Measurements from ENCODE around the gene TMC3.

The TMC3 gene

DNA sequence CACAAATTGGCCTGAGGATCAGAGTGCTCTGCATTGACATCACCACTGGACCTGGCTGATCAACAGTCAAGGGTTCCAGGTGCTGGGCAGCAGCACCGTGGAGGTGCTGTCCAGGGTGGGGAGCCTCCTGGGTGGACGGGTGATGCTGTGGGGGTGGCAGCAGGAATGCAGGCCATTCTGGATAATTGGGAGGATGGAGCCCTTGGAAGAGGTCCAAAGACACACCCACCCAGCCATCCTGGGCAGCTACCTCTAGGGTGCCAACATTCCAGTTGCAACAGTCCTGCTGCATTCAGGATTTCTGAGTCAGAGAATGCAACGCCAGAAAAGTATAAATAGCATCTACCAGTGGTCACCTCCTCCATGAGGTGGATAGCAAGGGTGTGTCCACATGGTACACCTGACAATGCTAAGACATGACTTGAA, 76.9 kb downstream of the TMC3 start:
- DNase-seq = no peak

DNA sequence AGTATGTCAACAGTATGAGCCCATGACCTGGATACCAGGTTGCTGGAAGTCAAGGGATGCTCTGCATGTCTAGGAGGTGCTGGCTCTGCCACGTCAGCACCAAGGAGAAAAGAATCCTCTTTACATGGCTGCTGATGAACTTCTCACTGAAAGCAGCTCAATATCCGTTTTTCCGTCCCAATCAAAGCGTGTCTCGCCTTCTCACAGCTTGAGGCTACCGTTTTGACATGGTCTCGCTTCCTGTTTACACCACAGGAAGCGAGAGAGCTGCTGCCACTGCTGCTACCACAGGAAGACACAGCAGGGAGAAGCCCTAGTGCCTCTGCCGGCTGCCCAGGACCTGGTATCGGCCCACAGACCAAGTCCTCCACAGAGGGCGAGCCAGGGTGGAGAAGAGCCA, 77.3 kb downstream of the TMC3 start:
- no peak for DNase-seq

GRCh38 chr15:81296186-81296585, 77.8 kb downstream of the TMC3 start:
- no peak for DNase-seq

- DNase-seq = no peak
Observed at GRCh38 chr15:81295486-81296121, 78.4 kb downstream of the TMC3 start.

DNA sequence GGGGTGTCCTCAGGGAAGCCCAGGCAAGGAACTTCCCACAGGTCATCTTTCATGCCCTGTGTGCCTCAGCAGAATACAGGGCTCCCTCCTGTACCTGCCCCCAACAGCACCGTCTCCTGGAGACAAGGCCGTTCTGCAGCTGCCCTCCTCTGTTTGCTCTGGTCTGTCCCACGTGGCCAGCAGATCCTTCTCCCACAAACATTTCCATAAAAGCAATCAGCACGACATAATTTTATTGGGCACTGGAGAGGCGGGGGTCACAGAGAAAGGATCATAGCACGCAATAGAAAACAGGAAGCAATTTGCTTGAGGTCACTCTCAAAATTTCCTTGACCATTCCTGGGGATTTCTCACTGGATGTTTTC, 79.5 kb downstream of the TMC3 start:
- DNase-seq = no peak

- DNase-seq = no peak
Observed at GRCh38 chr15:81293728-81294515, 80.1 kb downstream of the TMC3 start.

GRCh38 chr15:81292523-81293001, 81.5 kb downstream of the TMC3 start:
- DNase-seq = no peak

DNA sequence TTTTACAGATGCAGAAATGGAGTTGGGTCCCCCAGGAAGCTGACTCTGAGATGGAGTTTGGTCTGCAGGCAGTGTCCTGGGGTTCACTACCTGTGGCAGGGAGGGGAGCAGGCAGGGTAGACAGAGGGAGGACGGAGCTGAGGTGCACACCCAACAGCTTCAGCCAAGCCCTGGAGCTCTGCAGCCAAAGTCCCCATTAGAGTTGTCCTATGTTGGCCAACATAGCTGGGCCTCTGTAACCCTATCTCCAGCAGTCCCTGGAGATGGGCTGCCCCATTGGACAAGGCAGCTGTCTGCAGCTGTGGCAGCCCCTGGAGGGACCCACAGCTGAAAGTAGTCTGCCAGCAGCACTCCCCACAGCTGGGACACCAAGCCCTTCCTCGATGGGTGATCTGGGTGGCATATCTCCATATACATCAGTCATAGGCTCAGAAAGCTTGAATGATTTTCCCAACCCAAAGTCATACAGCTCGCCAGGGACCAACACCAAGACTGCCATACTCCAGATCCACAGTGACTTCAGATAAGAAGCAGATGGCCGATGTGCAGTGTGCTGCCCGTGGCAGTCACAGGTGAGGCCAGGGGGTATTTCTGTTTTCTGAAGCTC, 82.0 kb downstream of the TMC3 start:
- DNase-seq = no peak

GRCh38 chr15:81289910-81290309, 84.1 kb downstream of the TMC3 start:
- DNase-seq = no peak

DNA sequence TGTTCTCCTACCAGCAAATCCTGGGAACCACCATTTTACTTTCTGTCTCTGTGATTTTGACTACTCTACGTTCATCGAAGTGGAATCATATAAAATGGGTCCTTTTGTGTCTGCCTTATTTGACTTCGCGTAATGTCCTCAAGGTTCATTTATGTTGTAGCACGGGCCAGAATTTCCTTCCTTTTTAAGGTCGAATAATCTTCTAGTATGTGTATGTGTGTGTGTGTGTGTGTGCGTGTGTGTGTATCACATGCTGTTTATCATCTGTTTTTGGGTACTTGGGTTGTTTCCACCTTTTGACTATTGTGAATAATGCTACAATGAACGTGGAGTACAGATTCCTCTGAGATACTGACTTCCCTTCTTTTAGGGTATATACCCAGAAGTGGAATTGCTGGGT, 85.4 kb downstream of the TMC3 start:
- DNase-seq = no peak

GRCh38 chr15:81288040-81288439, 86.0 kb downstream of the TMC3 start:
- no peak for DNase-seq

DNA sequence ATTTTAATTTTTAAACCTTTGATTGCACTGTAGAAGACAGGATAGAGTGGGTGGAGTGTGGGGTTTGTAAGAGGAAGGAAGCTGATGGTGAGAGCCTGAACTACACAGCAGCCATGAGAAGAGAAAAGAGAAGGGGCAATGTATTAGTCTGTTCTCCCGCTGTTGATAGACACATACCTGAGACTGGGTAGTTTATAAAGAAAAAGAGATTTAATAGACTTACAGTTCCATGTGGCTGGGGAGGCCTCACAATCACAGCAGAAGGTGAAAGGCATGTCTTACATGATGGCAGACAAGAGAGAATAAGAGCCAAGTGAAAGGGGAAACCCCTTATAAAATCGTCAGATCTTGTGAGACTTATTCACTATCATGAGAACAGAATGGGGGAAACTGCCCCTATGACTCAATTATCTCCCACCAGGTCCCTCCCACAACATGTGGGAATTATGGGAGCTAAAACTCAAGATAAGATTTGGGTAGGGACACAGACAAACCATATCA, 87.3 kb downstream of the TMC3 start:
- no peak for DNase-seq

GRCh38 chr15:81285461-81285860, 88.6 kb downstream of the TMC3 start:
- DNase-seq = no peak

DNA sequence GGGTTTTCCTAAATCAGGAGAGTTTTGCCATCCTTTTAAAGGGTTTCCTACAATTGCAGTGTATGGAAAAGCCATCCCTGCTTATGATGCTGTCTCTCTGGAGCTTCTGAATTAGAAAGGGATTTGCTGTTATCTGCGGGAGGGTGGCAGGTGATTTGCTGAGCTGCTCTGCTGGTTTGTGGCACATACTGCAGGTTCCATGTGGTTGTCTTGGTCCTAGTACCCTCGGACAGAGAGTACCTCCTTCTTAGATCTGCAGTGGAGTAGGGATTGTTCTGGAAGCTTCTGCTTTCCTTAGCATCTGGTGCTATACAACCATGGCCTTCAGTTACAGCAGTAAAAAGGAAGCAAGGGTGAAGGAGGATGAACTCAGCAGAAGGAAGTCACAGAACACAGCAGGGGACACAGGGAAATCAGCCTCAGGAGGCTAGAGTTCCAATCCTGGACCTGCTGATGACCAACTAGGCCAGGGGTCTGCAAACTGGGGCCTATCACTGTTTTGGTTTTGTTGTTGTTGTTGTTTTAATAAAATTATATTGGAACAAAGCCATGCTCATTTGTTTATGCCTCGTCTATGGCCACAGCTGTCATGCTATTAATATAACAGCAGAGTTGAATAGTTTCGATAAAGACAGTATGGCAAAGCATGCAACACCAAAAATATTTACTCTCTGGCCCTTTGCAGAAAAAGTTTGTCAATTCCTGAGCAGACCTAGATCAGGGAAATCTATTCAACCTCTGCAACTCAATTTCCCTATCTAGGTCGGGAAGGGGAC, 89.6 kb downstream of the TMC3 start:
- DNase-seq = no peak

DNA sequence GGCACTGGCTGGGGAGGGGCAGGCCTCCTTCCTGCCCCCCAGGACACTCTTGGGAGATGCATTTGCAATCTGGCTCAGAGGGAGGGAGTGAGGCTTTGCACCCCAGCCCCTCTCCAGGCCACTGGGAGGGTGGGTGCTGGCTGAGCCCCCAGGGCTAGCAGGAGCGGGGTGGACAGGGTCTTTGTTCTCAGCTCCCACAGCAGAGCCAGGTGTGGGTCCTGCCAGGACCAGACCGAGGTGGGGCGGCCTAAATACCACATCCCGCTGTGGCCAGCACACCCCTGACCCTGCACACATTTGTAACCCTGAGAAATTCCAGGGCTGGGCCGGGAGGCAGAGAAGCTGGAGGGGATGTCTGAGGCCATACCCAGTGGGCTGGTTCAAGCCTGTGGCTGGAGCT, 91.1 kb downstream of the TMC3 start:
- DNase-seq = no peak

DNA sequence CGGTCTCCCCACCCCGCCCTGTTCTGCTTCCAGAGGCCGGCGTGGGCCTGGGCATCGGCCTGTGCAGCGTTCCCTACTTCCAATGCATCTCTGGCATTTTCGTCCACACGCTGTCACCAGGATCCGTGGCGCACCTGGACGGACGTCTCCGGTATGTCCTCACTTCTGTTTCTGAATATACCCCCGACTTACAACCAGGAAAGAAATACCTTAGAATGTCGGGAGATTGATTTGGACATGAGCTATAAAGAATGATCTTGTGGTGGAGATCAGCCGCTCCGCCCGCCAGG, 91.5 kb downstream of the TMC3 start:
- DNase-seq = no peak

- DNase-seq = no peak
Observed at GRCh38 chr15:81281766-81282605, 92.0 kb downstream of the TMC3 start.

- DNase-seq = no peak
Observed at GRCh38 chr15:81281456-81281735, 92.6 kb downstream of the TMC3 start.

All from activated gamma-delta T cell (primary cell).